IMR-90 (cell line): ENCODE results near the gene PRTG. TPM values are rescaled to one million over a fixed set of nuclear protein-coding genes. Genes with fewer than 3 reads are reported as not detected.

ENCODE experiments used
- ATAC-seq: fragments of 200-7000 bp; cut with Tn5 transposase; 2 replicates; pipeline ENCODE4 v1.9.1; 2020; ENCODE audit warnings: low read depth, mild to moderate bottlenecking, moderate library complexity
- BruUV-seq: library from RNA; stranded (reverse); fragments of 400-500 nt; replicated peaks from 2 replicates; lab custom pipeline; 2021; lab: Mats Ljungman, UMichigan
- CTCF ChIA-PET: fragments of 300-600 bp; formaldehyde crosslinking; extraction: SDS; loops from one replicate; lab custom pipeline; 2021; ENCODE audit warnings: antibody characterized with exemption; lab: Yijun Ruan, JAX
- POLR2A ChIA-PET: fragments of 300-600 bp; sonication (Branson Sonifier 250); formaldehyde crosslinking; loops from one replicate; lab custom pipeline; 2022; ENCODE audit warnings: antibody characterized with exemption; ENCODE audit not compliant: unreplicated experiment; lab: Charles Lee
- DNase-seq: peaks from one replicate; pipeline ENCODE4 v3.0.0; 2013
- H2AFZ ChIP-seq: replicated peaks from 2 replicates; pipeline ENCODE3; 2013; ENCODE audit warnings: low read length, mild to moderate bottlenecking; ENCODE audit not compliant: poor library complexity
- H2AK5ac ChIP-seq: 2 replicates; pipeline ENCODE4 v1.6.1; 2013; ENCODE audit warnings: low read depth, low read length, inconsistent platforms
- H2AK9ac ChIP-seq: replicated peaks from 2 replicates; pipeline ENCODE3; 2013; ENCODE audit warnings: mild to moderate bottlenecking, low read depth, low read length, moderate library complexity; ENCODE audit not compliant: poor library complexity
- H2BK120ac ChIP-seq: 2 replicates; pipeline ENCODE4 v1.6.1; 2013; ENCODE audit warnings: low read depth, low read length, inconsistent platforms
- H2BK15ac ChIP-seq: 3 replicates; pipeline ENCODE4 v1.6.1; 2013; ENCODE audit warnings: low read depth, low read length, inconsistent platforms
- H2BK20ac ChIP-seq: 2 replicates; pipeline ENCODE4 v1.6.1; 2013; ENCODE audit warnings: low read depth, mild to moderate bottlenecking, inconsistent platforms, low read length, moderate library complexity
- H2BK5ac ChIP-seq: 2 replicates; pipeline ENCODE4 v1.6.1; 2013; ENCODE audit warnings: mild to moderate bottlenecking, low read depth, low read length, inconsistent platforms; ENCODE audit not compliant: poor library complexity, severe bottlenecking
- H3K14ac ChIP-seq: replicated peaks from 2 replicates; pipeline ENCODE4 v1.6.1; 2013; ENCODE audit warnings: low read depth, low read length, inconsistent platforms
- H3K18ac ChIP-seq: 2 replicates; pipeline ENCODE4 v1.6.1; 2013; ENCODE audit warnings: low read depth, low read length, control low read depth
- H3K23ac ChIP-seq: 2 replicates; pipeline ENCODE4 v1.6.1; 2013; ENCODE audit warnings: low read depth, low read length, inconsistent platforms
- H3K27ac ChIP-seq: 2 replicates; pipeline ENCODE4 v1.5.1; 2013; ENCODE audit warnings: mild to moderate bottlenecking, control low read depth, low read length; ENCODE audit not compliant: insufficient read depth
- H3K27me3 ChIP-seq: 2 replicates; pipeline ENCODE4 v1.6.1; 2013; ENCODE audit warnings: low read length; ENCODE audit not compliant: control insufficient read depth, insufficient read depth
- H3K36me3 ChIP-seq: 2 replicates; pipeline ENCODE4 v1.6.1; 2013; ENCODE audit warnings: low read length, mixed read lengths; ENCODE audit not compliant: control insufficient read depth, insufficient read depth
- H3K4ac ChIP-seq: 2 replicates; pipeline ENCODE4 v1.6.1; 2013; ENCODE audit warnings: low read depth, low read length, inconsistent platforms
- H3K4me1 ChIP-seq: 2 replicates; pipeline ENCODE4 v1.6.1; 2013; ENCODE audit warnings: low read length, mixed read lengths; ENCODE audit not compliant: control insufficient read depth, insufficient read depth
- H3K4me2 ChIP-seq: 2 replicates; pipeline ENCODE4 v1.6.1; 2013; ENCODE audit warnings: low read depth, mild to moderate bottlenecking, control low read depth, low read length, moderate library complexity
- H3K4me3 ChIP-seq: 2 replicates; pipeline ENCODE4 v1.5.1; 2013; ENCODE audit warnings: low read depth, mild to moderate bottlenecking, control low read depth, low read length, moderate library complexity; ENCODE audit not compliant: insufficient read depth
- H3K56ac ChIP-seq: 2 replicates; pipeline ENCODE4 v1.6.1; 2013; ENCODE audit warnings: low read length, inconsistent platforms; ENCODE audit not compliant: insufficient read depth; ENCODE audit errors: extremely low read depth
- H3K79me1 ChIP-seq, 2 experiments: 2 replicates each; pipeline ENCODE4 v1.6.1; 2013; ENCODE audit warnings: low read length in 2 of 2, inconsistent platforms in 1 of 2, low read depth in 1 of 2
- H3K9ac ChIP-seq: 2 replicates; pipeline ENCODE4 v1.6.1; 2013; ENCODE audit warnings: low read depth, low read length, control low read depth
- H3K9me1 ChIP-seq: 2 replicates; pipeline ENCODE4 v1.6.1; 2013; ENCODE audit warnings: low read length, inconsistent platforms; ENCODE audit not compliant: insufficient read depth
- H3K9me3 ChIP-seq: 2 replicates; pipeline ENCODE4 v1.6.1; 2013; ENCODE audit warnings: low read length; ENCODE audit not compliant: control insufficient read depth, insufficient read depth
- H4K20me1 ChIP-seq: 2 replicates; pipeline ENCODE4 v1.6.1; 2013; ENCODE audit warnings: low read length, inconsistent platforms; ENCODE audit not compliant: insufficient read depth
- H4K5ac ChIP-seq: 2 replicates; pipeline ENCODE4 v1.6.1; 2013; ENCODE audit warnings: mild to moderate bottlenecking, low read depth, low read length, control low read depth
- H4K8ac ChIP-seq, 2 experiments: 2 replicates each; pipeline ENCODE4 v1.6.1; 2013; ENCODE audit warnings: low read depth in 2 of 2, low read length in 2 of 2, control low read depth in 1 of 2, inconsistent platforms in 1 of 2
- H4K91ac ChIP-seq: 2 replicates; pipeline ENCODE4 v1.6.1; 2013; ENCODE audit warnings: low read depth, low read length, inconsistent platforms; ENCODE audit not compliant: insufficient read depth
- BHLHE40 ChIP-seq: fragments of 150-350 bp; IDR thresholded peaks from 2 replicates; pipeline ENCODE4 v1.6.1; 2016; ENCODE audit warnings: mild to moderate bottlenecking, low read depth, low read length
- RFX5 ChIP-seq: IDR thresholded peaks from 2 replicates; pipeline ENCODE4 v1.8.0; 2012; ENCODE audit warnings: low read depth, mild to moderate bottlenecking, low read length, moderate library complexity
- WGBS, 2 experiments: methylation state at CpG; one replicate each; pipeline versions ENCODE4 v1.1.5 to v1.1.7; 2013; ENCODE audit warnings: missing lambda C conversion rate in 2 of 2; ENCODE audit not compliant: insufficient read length in 1 of 2; ENCODE audit errors: extremely low coverage in 2 of 2; 5-methylcytosine and 5-hydroxymethylcytosine counted together
- dilution Hi-C: fragments of 300-500 bp; cut with HindIII; formaldehyde crosslinking; loops from one replicate; pipeline ENCODE4 v1.14.3; 2018; ENCODE audit warnings: low sequenced_read_pairs; ENCODE audit not compliant: unreplicated experiment
- in situ Hi-C: fragments of 300-500 bp; cut with MboI; formaldehyde crosslinking; loops from 3 replicates; pipeline ENCODE4 v1.14.3; 2019; ENCODE audit warnings: low sequenced_read_pairs, inconsistent platforms, mixed read lengths
- intact Hi-C: fragments of 100-400 bp; cut with micrococcal nuclease; formaldehyde crosslinking; loops from 2 replicates; pipeline ENCODE4 v1.10.0; 2022
- polyA plus RNA-seq, 3 experiments: library from polyadenylated mRNA; depleted of rRNA; stranded (reverse); fragments of >200 nt; gene quantifications; 2 replicates each; pipeline ENCODE4 v1.2.3, GENCODE V29; 2012; ENCODE audit warnings: low replicate concordance in 1 of 3
- total RNA-seq: library from RNA; depleted of rRNA; stranded (reverse); fragments of >200 nt; gene quantifications from 2 replicates; pipeline ENCODE4 v1.2.3, GENCODE V29; 2012

Gene PRTG
- total and polyA plus RNA-seq, 2 of the 4 experiments (the other 2 are of a cell fraction), result 0.99 to 1.4 TPM

- Histone ChIP-seq H2BK5ac (no peak overlapping the region), H3K9me1 (no peaks in the 10 kb centered on the region), H3K4me3 (no peak overlapping the region), H2AK5ac (no peak overlapping the region), H3K9me3 (no peaks in the 10 kb centered on the region), H2BK15ac (no peak overlapping the region), H3K18ac (no peak overlapping the region), H3K36me3 (no peaks in the 10 kb centered on the region), H4K8ac (no peak overlapping the region), H4K91ac (no peak overlapping the region), H3K14ac (no peak overlapping the region), H3K4ac (no peak overlapping the region), H4K5ac (no peak overlapping the region), H3K27ac (no peak overlapping the region), H2BK120ac (no peak overlapping the region), H3K4me2 (no peak overlapping the region), H2BK20ac (no peak overlapping the region), H3K27me3 (no peaks in the 10 kb centered on the region), H4K20me1 (no peaks in the 10 kb centered on the region), H3K23ac (no peak overlapping the region), H3K79me1 (no peaks in the 10 kb centered on the region), H3K9ac (no peak overlapping the region), H3K4me1 (no peaks in the 10 kb centered on the region), H3K56ac (no peak overlapping the region), H2AK9ac (no peak overlapping the region), H2AFZ (no peak overlapping the region)
- WGBS, 2 experiments, result no CpG with 5 or more reads among the region's 1 CpG
- TF ChIP-seq BHLHE40 (no peak), RFX5 (no peak)
- ATAC-seq (no peak), DNase-seq (no peak)
- CTCF ChIA-PET, result interaction anchor here (1.0 to 1.2 kb wide), 2 partner anchors 9 to 203 kb away, joined by 3 read pairs; no protein-coding TSS in a partner anchor
- POLR2A ChIA-PET, result no interaction called here
- dilution Hi-C loops (no loop called here), in situ Hi-C loops (loop anchor here (5.0 kb wide), 1 partner anchor 111 kb away; no protein-coding TSS in a partner anchor), intact Hi-C loops (no loop called here)
- BruUV-seq, result no TSS peak
Observed at GRCh38 chr15:55638764-55639163, 104.2 kb downstream of the PRTG start.
